Astrocyte of the cerebellum (primary cell): ENCODE measurements around the gene PRPF8.

Experiments used
- DNase-seq: peaks from one replicate; pipeline ENCODE4 v3.0.0-alpha.2; 2011; ENCODE audit warnings: low read depth
- H3K4me3 ChIP-seq: 2 replicates; pipeline ENCODE4 v1.5.1; 2011; ENCODE audit warnings: mild to moderate bottlenecking, low read depth, low read length, moderate library complexity
- in situ Hi-C: cut with HindIII; loops from 2 replicates; pipeline ENCODE4 v1.10.0; 2017; ENCODE audit warnings: low sequenced_read_pairs
- TF ChIP-seq, protein P1 (sequence below): IDR thresholded peaks from 2 replicates; pipeline ENCODE4 v1.5.1; 2012; ENCODE audit warnings: low read length, low read depth, moderate library complexity, mild to moderate bottlenecking; ENCODE audit errors: missing control alignments

PRPF8 gene

DNA sequence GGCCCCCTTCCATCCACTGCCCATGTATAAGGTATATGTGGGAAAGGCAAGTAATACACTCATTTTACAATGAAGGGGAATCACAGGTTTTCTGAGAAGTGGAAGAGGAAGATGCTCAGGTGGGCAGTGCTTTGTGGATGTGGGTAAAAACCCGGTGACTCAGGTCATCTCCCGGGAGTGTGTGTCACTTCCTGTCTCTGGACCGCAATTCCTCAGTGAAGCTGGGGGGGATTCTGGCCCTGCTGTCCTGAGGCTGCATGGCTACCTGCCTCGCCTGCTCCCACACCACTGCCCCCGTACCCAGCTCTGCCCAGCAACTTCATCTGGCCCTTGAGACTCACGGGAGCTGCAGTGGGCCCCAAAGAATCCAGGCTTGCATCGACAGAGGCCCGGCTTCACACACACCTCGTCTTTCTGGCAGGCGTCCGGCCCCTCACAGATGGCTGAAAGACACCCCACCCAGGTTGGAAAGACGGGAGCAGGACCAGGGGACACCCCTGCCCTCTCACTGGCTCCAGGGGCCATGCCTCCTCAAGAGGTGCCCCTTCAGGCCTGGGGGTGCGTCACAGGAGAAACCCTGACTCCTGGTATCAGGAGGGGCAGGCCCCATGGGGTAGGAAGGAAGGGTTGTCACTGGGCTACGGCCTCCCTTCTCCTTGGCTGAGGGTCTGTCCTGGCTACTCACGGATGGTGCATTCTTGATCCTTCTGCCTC, 40.0 kb downstream of the PRPF8 start:
- no peak overlapping the region for H3K4me3 ChIP-seq
- DNase-seq = no peak
- TF ChIP-seq, protein P1, sequence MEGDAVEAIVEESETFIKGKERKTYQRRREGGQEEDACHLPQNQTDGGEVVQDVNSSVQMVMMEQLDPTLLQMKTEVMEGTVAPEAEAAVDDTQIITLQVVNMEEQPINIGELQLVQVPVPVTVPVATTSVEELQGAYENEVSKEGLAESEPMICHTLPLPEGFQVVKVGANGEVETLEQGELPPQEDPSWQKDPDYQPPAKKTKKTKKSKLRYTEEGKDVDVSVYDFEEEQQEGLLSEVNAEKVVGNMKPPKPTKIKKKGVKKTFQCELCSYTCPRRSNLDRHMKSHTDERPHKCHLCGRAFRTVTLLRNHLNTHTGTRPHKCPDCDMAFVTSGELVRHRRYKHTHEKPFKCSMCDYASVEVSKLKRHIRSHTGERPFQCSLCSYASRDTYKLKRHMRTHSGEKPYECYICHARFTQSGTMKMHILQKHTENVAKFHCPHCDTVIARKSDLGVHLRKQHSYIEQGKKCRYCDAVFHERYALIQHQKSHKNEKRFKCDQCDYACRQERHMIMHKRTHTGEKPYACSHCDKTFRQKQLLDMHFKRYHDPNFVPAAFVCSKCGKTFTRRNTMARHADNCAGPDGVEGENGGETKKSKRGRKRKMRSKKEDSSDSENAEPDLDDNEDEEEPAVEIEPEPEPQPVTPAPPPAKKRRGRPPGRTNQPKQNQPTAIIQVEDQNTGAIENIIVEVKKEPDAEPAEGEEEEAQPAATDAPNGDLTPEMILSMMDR = no peak
- in situ Hi-C loops = no loop called here

DNA sequence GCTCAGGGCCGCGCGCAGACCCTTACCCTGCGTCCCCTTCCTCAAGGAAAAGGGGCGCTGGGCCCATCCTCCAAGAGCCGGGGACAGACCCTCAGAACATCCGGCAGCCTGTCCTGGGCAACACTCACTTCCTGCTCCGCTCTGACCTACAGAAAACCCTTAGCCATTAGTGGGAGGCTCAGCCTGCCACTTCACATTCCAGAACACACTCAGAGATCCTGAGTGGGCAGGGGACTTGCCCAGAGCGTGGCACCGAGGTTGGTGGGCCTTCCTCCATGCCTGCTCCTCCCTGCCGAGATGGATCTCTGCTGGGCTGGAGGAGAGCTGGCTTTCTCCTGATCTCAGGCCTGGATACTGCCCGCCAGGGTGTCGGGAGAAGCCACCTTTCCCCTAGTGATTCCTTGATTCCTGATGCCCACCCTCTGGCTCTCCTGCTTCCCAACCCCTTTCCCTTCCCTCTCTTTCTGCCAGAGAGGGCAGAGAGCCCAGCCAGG, 40.6 kb downstream of the PRPF8 start:
- TF ChIP-seq, protein P1 = no peak
- no peak for DNase-seq
- in situ Hi-C loops = no loop called here
- H3K4me3 ChIP-seq = no peak overlapping the region

DNA sequence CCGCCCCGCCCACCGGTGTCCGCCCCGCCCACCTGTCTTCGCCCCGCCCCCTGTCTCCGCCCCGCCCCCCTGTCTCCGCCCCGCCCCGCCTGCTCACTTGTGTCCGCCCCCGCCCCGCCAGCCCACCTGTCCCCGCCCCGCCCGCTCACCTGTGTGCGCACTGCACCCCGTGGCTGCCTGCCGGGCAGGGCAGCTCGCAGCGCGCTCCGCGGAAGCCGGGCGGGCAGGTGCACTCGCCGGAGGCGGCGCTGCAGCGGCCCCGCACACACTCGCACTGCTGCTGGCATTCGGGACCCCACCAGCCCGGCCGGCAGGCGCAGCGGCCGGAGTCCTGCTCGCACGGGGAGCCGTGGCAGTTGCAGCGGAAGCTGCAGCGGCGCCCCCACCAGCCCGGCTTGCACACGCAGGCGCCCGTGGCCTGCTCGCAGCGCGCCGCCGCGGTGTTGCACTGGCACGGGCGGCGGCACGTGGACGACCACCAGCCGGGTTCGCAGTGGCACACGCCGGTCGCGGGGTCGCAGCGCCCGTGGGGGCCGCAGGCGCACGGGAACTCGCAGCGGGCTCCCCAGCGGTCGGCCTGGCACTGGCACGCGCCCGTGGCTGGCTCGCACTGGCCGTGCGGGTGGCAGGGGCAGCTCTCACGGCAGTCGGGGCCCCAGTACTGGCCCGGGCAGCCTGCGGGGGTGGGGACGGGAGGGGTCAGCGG, 41.2 kb downstream of the PRPF8 start:
- in situ Hi-C loops = no loop called here
- peak overlapping the region; percentile 23 for H3K4me3 ChIP-seq
- DNase-seq = no peak
- TF ChIP-seq, protein P1 = peak; percentile 12

DNA sequence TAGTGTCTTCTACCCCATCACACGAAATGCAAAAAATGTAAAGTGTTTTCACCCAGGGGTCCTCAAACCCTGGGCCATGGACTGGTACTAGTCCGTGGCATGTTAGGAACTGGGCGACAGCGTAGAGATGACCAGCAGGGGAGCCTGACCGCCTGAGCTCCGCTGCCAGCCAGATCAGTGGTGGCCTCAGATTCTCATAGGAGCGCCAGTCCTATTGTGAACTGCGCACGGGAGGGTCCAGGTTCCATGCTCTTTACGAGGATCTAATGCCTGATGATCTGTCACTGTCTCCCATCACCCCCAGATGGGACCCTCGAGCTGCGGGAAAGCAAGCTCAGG, 43.6 kb downstream of the PRPF8 start:
- TF ChIP-seq, protein P1 = no peak
- in situ Hi-C loops = no loop called here
- no peak for DNase-seq
- H3K4me3 ChIP-seq = no peak overlapping the region

DNA sequence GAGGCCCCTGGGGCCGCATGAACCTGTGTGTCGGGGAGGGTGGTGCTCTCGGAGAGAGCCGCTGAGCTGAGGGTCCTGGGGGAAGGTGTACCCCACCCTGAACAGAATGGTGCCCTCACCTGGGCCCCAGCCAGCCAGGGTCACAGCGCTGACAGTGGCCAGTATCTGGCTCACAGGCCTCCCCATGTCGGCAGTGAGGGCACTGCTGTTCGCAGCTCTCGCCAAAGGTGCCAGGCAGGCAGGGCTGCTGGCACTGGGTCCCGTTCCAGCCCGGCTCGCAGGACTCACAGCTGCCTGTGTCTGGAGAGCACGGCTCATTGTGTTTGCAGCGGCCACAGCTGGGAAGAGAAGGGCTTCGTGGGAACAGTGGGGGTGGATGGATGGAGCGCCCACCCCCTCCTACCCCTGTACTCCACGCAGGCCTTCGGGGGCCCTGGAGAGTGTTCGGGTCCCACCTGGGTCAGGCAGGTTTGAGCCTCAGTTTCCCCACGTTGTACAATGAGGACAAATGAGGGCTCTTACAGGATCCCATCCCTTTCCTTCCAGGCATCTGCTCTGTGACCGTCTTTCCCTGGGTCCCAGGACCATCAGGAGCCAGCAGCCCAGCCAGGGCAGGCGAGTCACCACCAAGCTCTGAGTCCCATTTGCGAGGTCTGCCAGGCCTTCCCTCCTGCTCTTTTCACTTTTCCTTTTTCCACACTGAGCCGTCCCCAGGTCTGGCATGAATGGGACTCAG, 44.2 kb downstream of the PRPF8 start:
- in situ Hi-C loops = no loop called here
- TF ChIP-seq, protein P1 = no peak
- DNase-seq = no peak
- no peak overlapping the region for H3K4me3 ChIP-seq

DNA sequence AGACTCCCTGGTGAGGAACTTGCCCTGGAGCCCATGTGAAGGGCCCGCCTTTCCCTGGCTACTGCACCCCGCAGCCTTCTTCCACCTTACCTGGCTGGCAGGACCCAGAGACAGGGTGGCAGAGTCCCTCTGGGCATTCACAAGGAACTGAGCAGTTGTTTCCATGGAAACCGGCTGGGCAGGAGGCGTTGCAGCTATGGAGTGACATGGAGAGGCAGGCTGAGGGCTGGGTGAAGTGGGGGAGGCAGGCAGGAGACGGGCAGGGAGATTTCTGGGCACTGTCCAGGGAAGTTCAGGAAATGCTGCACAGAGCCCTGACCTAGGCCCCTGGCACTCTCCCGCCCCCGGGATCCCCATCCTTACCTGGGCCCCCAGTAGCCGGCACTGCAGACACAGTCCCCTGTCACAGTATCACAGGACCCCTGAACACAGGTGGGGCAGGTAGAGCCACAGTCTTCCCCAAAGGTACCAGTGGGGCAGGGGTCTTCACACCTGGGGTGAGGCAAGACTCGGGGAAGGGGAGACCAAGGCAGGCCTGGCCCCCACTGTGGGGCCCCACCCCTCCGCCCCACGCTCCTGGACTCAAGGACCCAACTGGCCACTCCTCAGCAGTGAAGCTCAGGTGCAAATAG, 45.0 kb downstream of the PRPF8 start:
- no peak for DNase-seq
- in situ Hi-C loops = no loop called here
- TF ChIP-seq, protein P1 = no peak
- H3K4me3 ChIP-seq = no peak overlapping the region
